CD1c-positive myeloid dendritic cell (primary cell): ENCODE measurements around the gene PUDP.
"Not testable (repeated sequence)": the region's sequence is repeated elsewhere in the genome, so short reads cannot be mapped to it uniquely, and the experiment has no call there.

ENCODE experiments used
- DNase-seq: peaks from one replicate; pipeline ENCODE4 v3.0.0-alpha.2; 2016; ENCODE audit errors: extremely low spot score

PUDP gene

GRCh38 chrX:7147978-7148854 is at the start of gene PUDP:
Gene PUDP (minus strand): TSS chrX:7148153. CDS start chrX:7148113, 40 bp downstream.
- peak; percentile 91 for DNase-seq

DNA sequence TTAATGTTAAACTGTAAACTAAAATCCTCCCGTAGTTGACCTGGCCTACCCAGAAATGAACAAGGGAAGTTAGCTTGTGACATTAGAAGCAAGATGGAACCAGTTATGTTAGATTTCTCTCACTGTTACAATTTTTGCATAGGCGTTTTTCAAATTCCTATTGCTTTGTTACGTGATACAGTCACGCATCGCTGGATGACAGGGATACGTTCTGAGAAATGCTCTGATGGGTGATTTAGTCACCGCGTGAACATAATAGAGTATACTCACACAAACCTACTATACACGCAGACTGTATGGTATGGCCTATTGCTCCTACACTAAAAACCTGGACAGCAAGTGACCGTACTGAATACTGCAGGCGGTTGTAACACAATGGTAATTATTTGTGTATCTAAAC is 46.7 kb upstream of the PUDP start:
- no peak for DNase-seq

- no peak for DNase-seq
These were observed 44.9 kb upstream of the PUDP start for GRCh38 chrX:7192871-7193270.

GRCh38 chrX:7191681-7192110 is 43.7 kb upstream of the PUDP start:
- DNase-seq = no peak

DNA sequence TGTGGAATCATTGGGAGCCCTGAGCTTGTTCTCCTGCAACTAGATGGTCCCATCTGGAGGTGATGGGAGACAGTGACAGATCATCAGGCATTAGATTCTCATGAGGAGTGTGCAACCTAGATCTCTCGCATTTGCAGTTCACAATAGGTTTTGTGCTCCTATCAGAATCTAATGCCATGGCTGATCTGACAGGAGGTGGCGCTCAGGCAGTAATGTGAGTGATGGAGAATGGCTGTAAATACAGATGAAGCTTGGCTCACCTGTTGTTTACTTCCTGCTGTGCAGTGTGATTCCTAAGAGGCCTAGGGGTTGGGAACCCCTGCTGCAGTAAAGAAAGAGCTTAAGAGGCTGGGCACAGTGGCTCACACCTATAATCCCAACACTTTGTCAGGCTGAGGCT is 42.2 kb upstream of the PUDP start:
- no peak for DNase-seq

- no peak for DNase-seq
These were observed 40.7 kb upstream of the PUDP start for GRCh38 chrX:7188672-7189071.

GRCh38 chrX:7184816-7185215 is 36.9 kb upstream of the PUDP start:
- no peak for DNase-seq

DNA sequence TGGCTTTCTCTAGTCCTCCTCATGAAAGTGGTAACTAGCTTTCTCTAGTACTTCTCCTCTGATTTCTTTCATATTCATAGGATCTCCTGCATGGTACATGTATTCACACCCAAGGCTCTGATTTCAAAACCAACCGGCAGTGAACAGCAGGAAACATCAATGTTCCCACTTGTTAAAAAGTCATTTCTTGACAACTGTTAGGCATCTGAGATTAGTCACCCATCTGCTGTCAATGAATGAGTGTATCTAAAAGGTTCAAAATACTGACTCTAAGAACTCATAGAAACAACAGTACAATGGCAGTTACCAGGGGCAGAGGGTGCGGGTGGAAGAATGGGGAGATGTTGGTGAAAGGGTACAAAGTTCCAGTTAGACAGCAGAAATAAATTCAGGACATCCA is 31.5 kb upstream of the PUDP start:
- no peak for DNase-seq

- not testable (repeated sequence) for DNase-seq
These were observed 30.9 kb upstream of the PUDP start for GRCh38 chrX:7178859-7179258.

- peak; percentile 14 for DNase-seq
These were observed 22.9 kb upstream of the PUDP start for GRCh38 chrX:7170898-7171297.

GRCh38 chrX:7169627-7170026 is 21.7 kb upstream of the PUDP start:
- no peak for DNase-seq

GRCh38 chrX:7168371-7168770 is 20.4 kb upstream of the PUDP start:
- no peak for DNase-seq

DNA sequence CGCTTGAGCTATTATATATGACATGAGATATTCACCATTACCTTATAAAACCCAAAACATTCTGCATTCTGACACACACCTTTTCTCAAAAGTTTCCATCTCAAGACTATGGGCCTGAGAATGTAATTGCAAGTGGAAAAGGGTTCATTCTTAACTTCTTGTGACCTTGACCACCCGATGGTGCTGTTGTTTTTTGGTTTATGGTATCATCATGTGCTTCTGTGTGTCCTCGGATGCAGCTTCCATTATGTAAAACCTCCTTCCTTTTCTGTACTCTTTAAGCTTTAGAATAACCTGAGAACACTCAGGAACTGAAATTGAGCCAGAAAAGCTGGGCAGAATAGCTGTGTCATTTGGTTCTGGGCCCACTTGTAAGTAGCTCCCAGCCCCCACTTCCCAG is 16.2 kb upstream of the PUDP start:
- no peak for DNase-seq

- DNase-seq = no peak
These were observed 15.3 kb upstream of the PUDP start for GRCh38 chrX:7163146-7163677.

DNA sequence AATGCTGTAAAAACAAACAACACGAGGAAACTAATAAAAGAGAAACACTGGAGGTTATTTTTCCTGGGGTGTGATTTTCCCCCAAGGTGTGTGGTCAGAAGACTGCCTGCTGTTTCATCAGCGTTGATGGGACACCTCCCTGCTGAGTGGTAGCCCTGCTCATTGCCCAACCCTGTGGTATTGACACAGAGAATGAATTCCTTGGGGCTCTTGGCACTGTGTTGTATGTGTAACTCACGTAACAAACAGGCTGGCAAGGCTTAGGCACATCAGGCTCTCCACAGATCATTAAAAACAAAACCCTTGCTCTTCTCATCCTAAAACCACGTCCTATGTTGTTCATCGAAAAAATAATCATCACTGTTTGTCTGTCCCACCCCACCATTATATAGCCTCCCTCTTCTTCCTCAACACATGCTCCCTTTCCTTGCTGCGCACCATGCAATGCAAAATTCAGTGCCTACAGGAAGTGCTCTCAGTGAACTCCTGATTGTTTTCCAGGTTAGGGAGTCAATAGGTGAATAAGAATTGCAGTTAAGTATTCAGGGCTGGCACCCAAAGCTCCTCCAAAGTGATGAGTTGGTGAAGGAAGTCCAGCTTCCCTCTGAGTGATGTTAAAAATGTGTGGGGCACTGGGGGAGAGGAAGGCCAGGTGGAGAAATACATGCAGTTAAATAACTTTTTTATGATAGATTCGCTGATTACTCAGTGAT is 11.4 kb upstream of the PUDP start:
- no peak for DNase-seq

DNA sequence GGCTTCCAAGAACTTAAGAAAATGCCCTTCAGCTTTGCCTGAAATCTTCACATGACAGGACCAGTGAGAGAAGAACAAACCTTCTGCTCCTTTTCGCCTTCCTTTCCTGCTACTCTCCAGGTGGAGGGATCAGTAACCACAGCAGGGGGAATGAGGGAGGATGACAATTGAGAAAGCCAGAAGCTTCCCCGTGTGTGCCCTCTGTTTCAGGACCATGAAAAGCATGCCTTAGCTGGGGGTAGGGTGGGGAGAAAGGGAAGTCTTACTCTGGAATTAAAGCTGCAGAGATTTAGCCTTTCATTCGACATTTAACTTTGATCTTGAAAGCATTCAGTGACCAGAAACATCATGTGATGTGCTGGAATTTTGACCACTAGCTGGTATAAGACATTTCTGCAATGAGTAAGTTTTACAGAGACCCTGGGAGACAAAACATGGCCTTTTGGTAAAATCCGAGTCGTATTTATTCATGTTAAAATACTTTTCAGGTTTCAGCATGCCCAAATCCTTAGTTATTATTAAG is 10.6 kb upstream of the PUDP start:
- DNase-seq = no peak

- DNase-seq = no peak
These were observed 8.9 kb upstream of the PUDP start for GRCh38 chrX:7156879-7157278.

DNA sequence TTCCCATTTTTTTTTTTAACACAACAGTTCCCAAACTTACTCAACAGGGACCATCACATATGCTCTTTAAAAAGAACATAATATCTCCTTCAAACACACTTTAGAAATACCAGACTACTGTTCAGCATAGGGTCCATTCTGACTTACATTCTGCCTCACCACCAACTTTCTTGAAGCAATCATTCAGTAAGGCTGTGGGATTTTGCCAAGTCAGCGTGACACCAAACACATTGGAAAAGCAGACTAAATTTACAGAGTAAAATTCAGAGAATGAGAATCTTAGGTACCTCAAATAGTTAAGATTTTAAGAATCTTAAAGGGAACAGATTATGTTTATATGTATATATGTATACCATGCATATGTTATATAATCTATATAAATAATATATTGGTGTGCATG is 7.2 kb upstream of the PUDP start:
- DNase-seq = no peak

GRCh38 chrX:7154041-7154597 is 6.2 kb upstream of the PUDP start:
- DNase-seq = no peak

GRCh38 chrX:7153231-7153630 is 5.3 kb upstream of the PUDP start:
- no peak for DNase-seq

- DNase-seq = no peak
These were observed 1.5 kb upstream of the PUDP start for GRCh38 chrX:7149411-7149810.

GRCh38 chrX:7147413-7147977 is 458 bp downstream of the PUDP start, which contains the start of gene STS:
Gene STS (plus strand): TSS chrX:7147712. CDS start chrX:7253200, 105,488 bp downstream.
- DNase-seq = no peak
